Loucy (cell line): ENCODE data around the gene DLG2.
"Not testable (repeated sequence)": the region's sequence is repeated elsewhere in the genome, so short reads cannot be mapped to it uniquely, and the experiment has no call there.

Experiments used
- H2AFZ ChIP-seq: fragments of 200-600 bp; sonication (generic); 2 replicates; pipeline ENCODE4 v1.6.0; 2016; ENCODE audit warnings: antibody characterized with exemption, mild to moderate bottlenecking, low read length, moderate library complexity
- H3F3A ChIP-seq: fragments of 200-600 bp; 2 replicates; pipeline ENCODE4 v1.6.0; 2016; ENCODE audit warnings: antibody characterized with exemption, low read depth, mild to moderate bottlenecking
- H3K27me3 ChIP-seq: fragments of 200-600 bp; sonication (generic); 2 replicates; pipeline ENCODE4 v1.6.1; 2014; ENCODE audit warnings: low read length, mild to moderate bottlenecking; ENCODE audit not compliant: insufficient read depth, poor library complexity, severe bottlenecking
- H3K36me3 ChIP-seq: fragments of 200-600 bp; sonication (generic); 2 replicates; pipeline ENCODE4 v1.6.1; 2016; ENCODE audit warnings: low read length; ENCODE audit not compliant: insufficient read depth
- H3K4me1 ChIP-seq: fragments of 200-600 bp; sonication (generic); 2 replicates; pipeline ENCODE4 v1.5.1; 2014; ENCODE audit warnings: low read length, mild to moderate bottlenecking; ENCODE audit not compliant: insufficient read depth, poor library complexity, severe bottlenecking
- H3K4me2 ChIP-seq: fragments of 200-600 bp; sonication (generic); 2 replicates; pipeline ENCODE4 v1.6.0; 2014; ENCODE audit warnings: antibody characterized with exemption, low read length, low read depth, mild to moderate bottlenecking; ENCODE audit not compliant: poor library complexity, severe bottlenecking
- H3K4me3 ChIP-seq: fragments of 200-600 bp; sonication (generic); 2 replicates; pipeline ENCODE4 v1.5.1; 2014; ENCODE audit warnings: low read length, mild to moderate bottlenecking, mixed read lengths; ENCODE audit not compliant: poor library complexity, severe bottlenecking
- H3K79me2 ChIP-seq: fragments of 200-600 bp; sonication (generic); 2 replicates; pipeline ENCODE4 v1.6.1; 2014; ENCODE audit warnings: low read length; ENCODE audit not compliant: insufficient read depth
- H3K9ac ChIP-seq: fragments of 200-600 bp; sonication (generic); 2 replicates; pipeline ENCODE4 v1.6.0; 2014; ENCODE audit warnings: mild to moderate bottlenecking, low read depth, low read length, moderate library complexity; ENCODE audit not compliant: poor library complexity, severe bottlenecking
- H3K9me2 ChIP-seq: fragments of 200-600 bp; sonication (generic); replicated peaks from 2 replicates; pipeline ENCODE4 v1.6.1; 2016; ENCODE audit warnings: low read depth, low read length, mixed read lengths
- H3K9me3 ChIP-seq: fragments of 200-600 bp; sonication (generic); 2 replicates; pipeline ENCODE4 v1.6.1; 2014; ENCODE audit warnings: mild to moderate bottlenecking, antibody characterized with exemption, low read length, low read depth; ENCODE audit not compliant: insufficient read depth
- H4K20me1 ChIP-seq: fragments of 200-600 bp; sonication (generic); 2 replicates; pipeline ENCODE4 v1.6.0; 2014; ENCODE audit warnings: antibody characterized with exemption, low read length, mild to moderate bottlenecking; ENCODE audit not compliant: insufficient read depth, poor library complexity, severe bottlenecking
- CTCF ChIP-seq: fragments of 200-600 bp; sonication (generic); conservative IDR thresholded peaks from 2 replicates; pipeline ENCODE4 v1.5.1; 2014; ENCODE audit warnings: mild to moderate bottlenecking, antibody characterized with exemption, low read length
- EZH2phosphoT487 ChIP-seq: fragments of 200-600 bp; IDR thresholded peaks from 2 replicates; pipeline ENCODE4 v1.6.1; 2018; ENCODE audit warnings: antibody characterized with exemption, mild to moderate bottlenecking, moderate library complexity, borderline replicate concordance

The DLG2 gene

DNA sequence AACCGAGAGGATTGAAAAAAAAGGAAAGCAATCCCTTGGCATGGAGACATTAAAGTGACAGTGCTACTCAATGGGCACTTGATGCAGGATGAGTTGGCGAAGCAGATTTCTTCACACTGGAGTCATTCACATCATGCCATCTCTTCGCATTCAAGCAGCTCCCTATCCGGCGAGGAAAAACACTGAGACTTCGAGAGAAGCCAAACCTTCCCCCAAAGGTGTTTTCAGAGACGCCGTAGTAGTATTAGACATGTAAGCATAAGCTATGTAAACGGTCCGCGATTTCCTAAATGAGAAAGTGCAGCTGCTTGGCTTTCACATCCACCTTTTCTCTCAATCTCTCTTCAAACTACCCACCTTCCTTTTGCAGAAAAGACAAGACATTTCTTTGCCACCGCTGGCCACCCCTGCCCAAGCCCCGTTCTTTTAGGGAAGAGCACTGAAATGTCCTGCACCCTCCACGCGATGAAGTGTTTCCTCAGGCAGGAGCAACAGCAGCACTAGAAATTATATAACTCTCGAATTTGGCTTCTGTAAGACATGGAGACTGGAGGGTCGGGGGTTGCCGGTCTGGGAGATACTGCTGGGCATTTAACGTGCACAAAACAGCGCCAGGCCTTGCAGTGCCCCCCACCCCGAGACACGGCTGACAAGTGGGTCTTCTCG lies at the start of gene DLG2:
Gene DLG2, minus strand, starts transcription at position 13 of the 666 bp plus-strand sequence.
- Histone ChIP-seq H3K9ac (peak within 1 kb of the TSS; percentile 85), H3K9me3 (no peaks in the 10 kb centered on the region), H3K9me2 (no peaks in the 10 kb centered on the region), H3F3A (no peaks in the 10 kb centered on the region), H3K4me3 (peak within 1 kb of the TSS; percentile 97), H3K4me2 (peak within 1 kb of the TSS; percentile 89), H3K27me3 (no peaks in the 10 kb centered on the region), H4K20me1 (peaks cover 3% of the 10 kb centered on the region), H3K36me3 (no peaks in the 10 kb centered on the region), H3K79me2 (peaks cover 26% of the 10 kb centered on the region), H3K4me1 (peaks cover 48% of the 10 kb centered on the region), H2AFZ (peak within 1 kb of the TSS; percentile 85)
- no peak for TF ChIP-seq EZH2phosphoT487
- no peak for TF ChIP-seq CTCF

DNA sequence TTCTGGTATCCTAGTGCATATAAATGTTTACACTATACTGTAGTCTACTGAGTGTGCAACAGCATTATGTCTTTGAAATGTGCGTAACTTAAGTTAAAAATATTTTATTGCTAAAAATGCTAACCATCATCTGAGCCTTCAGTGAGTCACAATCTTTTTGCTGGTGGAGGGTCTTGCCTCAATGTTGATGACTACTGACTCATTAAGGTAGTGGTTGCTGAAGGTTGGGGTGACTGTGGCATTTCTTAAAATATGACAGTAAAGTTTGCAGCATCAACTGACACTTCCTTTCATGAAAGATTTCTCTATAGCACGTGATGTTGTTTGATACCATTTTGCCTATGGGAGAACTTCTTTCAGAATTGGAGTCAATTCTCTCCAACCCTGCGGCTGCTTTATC lies 46.2 kb upstream of the DLG2 start:
- Histone ChIP-seq H3F3A (no peaks in the 10 kb centered on the region), H3K4me2 (no peak overlapping the region), H4K20me1 (no peaks in the 10 kb centered on the region), H3K27me3 (peaks cover 29% of the 10 kb centered on the region), H3K36me3 (no peaks in the 10 kb centered on the region), H3K79me2 (no peaks in the 10 kb centered on the region), H3K9me3 (0 out of 2 replicates have a peak, but pooled peaks cover 4% of the 10 kb centered on the region), H3K4me1 (no peaks in the 10 kb centered on the region), H3K9me2 (no peaks in the 10 kb centered on the region), H2AFZ (no peak overlapping the region), H3K9ac (no peak overlapping the region), H3K4me3 (no peak overlapping the region)
- TF ChIP-seq CTCF (no peak), EZH2phosphoT487 (no peak)

DNA sequence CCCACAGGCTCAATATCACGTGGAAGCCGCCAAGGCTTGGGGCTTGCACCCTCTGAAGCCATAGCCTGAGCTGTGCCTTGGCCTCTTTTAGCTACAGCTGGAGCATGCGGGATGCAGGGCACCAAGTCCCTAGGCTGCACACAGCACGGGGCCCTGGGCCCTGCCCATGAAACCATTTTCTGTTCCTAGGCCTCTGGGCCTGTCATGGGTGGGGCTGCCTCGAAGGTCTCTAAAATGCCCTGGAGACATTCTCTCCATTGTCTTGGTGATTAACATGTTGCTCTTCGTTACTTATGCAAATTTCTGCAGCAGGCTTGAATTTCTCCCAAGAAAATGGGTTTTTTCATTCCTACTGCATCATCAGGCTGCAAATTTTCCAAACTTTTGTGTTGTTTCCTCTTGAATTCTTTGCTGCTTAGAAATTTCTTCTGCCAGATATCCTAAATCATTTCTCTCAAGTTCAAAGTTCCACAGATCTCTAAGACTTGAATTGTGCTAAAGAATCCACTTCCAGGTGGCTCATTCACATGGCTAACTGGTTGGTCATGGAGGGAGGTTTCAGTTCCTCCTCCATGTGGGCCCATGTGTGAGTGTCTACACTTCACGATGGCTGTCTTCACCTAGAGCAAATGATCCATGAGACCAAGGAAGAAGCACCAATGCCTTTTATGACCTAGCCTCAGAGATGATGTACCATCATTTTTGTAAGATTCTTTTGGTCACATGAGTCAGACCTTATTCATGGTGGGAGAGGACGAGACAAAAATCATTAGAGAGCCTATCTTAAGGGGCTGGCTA lies 45.2 kb upstream of the DLG2 start:
- Histone ChIP-seq H3K9me3 (0 out of 2 replicates have a peak, but pooled peaks cover 4% of the 10 kb centered on the region), H2AFZ (no peak overlapping the region), H3K4me3 (no peak overlapping the region), H3K4me2 (no peak overlapping the region), H3K36me3 (no peaks in the 10 kb centered on the region), H3F3A (no peaks in the 10 kb centered on the region), H3K79me2 (no peaks in the 10 kb centered on the region), H3K9ac (no peak overlapping the region), H3K27me3 (peaks cover 25% of the 10 kb centered on the region), H4K20me1 (no peaks in the 10 kb centered on the region), H3K9me2 (no peaks in the 10 kb centered on the region), H3K4me1 (no peaks in the 10 kb centered on the region)
- TF ChIP-seq CTCF (no peak), EZH2phosphoT487 (no peak)

GRCh38 chr11:85670949-85671663 lies 44.0 kb upstream of the DLG2 start:
- not testable (repeated sequence) for H3K4me3 ChIP-seq, H3K4me2 ChIP-seq, H3K79me2 ChIP-seq, H4K20me1 ChIP-seq, H3K9me3 ChIP-seq, H3K9ac ChIP-seq, H2AFZ ChIP-seq, H3F3A ChIP-seq, H3K36me3 ChIP-seq, H3K4me1 ChIP-seq, H3K9me2 ChIP-seq
- peaks cover 25% of the 10 kb centered on the region for H3K27me3 ChIP-seq
